HFFc6 (cell line): ENCODE measurements around the gene JPH2. TPM values are rescaled to one million over a fixed set of nuclear protein-coding genes. Genes with fewer than 3 reads are reported as not detected.
A peak's percentile ranks its signal among the peaks of the same experiment; 100 is the strongest.
"Not testable (repeated sequence)": the region's sequence is repeated elsewhere in the genome, so short reads cannot be mapped to it uniquely, and the experiment has no call there.

Experiments used
- DNase-seq: peaks from one replicate; pipeline ENCODE4 v3.0.0-alpha.2; 2018
- H3K27ac Mint-ChIP-seq: 2 replicates; pipeline ENCODE4 v1.8.0; 2020; ENCODE audit warnings: mild to moderate bottlenecking, mixed read lengths
- H3K27me3 Mint-ChIP-seq: 2 replicates; pipeline ENCODE4 v1.8.0; 2021; ENCODE audit warnings: mild to moderate bottlenecking, moderate library complexity, mixed read lengths; ENCODE audit not compliant: insufficient read depth
- H3K36me3 Mint-ChIP-seq: 2 replicates; pipeline ENCODE4 v1.8.0; 2021; ENCODE audit warnings: low read depth, mixed read lengths
- H3K4me1 Mint-ChIP-seq: 2 replicates; pipeline ENCODE4 v1.8.0; 2020; ENCODE audit warnings: low read depth, mixed read lengths
- H3K4me3 Mint-ChIP-seq: 2 replicates; pipeline ENCODE4 v1.8.0; 2020; ENCODE audit warnings: mild to moderate bottlenecking, moderate library complexity, mixed read lengths
- H3K9me3 Mint-ChIP-seq: 2 replicates; pipeline ENCODE4 v1.8.0; 2020; ENCODE audit warnings: mild to moderate bottlenecking, mixed read lengths
- total RNA-seq, 6 experiments: library from RNA; stranded (reverse); fragmentation: NEBNext Ultra II Directional; extraction: Animal tissue kit (Norgen Biotek cat#: 25700); gene quantifications; 2 replicates in 1 of 6; 3 replicates in 5 of 6; pipeline ENCODE4 v1.2.3, GENCODE V29; 2021
- TF ChIP-seq, protein P1 (sequence below): fragments of 200-600 bp; sonication (generic); IDR thresholded peaks from 2 replicates; pipeline ENCODE4 v1.5.0; 2021; ENCODE audit warnings: antibody characterized with exemption, mild to moderate bottlenecking

The JPH2 gene
- total RNA-seq, 6 experiments from 2014 or later, result 9.7 to 14.4 (median 13.5) TPM

DNA sequence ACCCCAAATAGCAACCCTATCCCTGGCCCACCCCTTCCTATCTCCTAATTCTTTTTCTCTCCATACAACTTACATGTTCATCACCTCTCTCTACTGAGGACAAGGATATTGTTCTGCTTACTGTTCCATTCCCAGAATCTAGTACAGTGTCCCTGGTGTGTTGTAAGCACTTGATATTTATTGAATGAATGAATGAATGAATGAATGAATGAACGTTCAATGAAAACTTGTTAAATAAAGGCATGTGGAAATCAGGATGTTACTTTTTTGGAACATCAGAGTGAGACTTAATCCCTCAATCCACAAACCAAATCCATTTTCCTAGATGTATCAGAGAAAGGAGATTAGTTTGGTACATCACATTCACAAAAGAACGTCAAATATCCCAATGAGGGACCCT lies 6.8 kb upstream of the JPH2 start:
- Mint-ChIP-seq H3K4me3 (no peak overlapping the region), H3K4me1 (peaks cover 15% of the 10 kb centered on the region), H3K27me3 (no peaks in the 10 kb centered on the region; the same call in 1 of the 2 replicates), H3K36me3 (peaks cover 14% of the 10 kb centered on the region), H3K9me3 (no peaks in the 10 kb centered on the region), H3K27ac (no peak overlapping the region)
- TF ChIP-seq, protein P1, sequence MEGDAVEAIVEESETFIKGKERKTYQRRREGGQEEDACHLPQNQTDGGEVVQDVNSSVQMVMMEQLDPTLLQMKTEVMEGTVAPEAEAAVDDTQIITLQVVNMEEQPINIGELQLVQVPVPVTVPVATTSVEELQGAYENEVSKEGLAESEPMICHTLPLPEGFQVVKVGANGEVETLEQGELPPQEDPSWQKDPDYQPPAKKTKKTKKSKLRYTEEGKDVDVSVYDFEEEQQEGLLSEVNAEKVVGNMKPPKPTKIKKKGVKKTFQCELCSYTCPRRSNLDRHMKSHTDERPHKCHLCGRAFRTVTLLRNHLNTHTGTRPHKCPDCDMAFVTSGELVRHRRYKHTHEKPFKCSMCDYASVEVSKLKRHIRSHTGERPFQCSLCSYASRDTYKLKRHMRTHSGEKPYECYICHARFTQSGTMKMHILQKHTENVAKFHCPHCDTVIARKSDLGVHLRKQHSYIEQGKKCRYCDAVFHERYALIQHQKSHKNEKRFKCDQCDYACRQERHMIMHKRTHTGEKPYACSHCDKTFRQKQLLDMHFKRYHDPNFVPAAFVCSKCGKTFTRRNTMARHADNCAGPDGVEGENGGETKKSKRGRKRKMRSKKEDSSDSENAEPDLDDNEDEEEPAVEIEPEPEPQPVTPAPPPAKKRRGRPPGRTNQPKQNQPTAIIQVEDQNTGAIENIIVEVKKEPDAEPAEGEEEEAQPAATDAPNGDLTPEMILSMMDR, result no peak
- no peak for DNase-seq

DNA sequence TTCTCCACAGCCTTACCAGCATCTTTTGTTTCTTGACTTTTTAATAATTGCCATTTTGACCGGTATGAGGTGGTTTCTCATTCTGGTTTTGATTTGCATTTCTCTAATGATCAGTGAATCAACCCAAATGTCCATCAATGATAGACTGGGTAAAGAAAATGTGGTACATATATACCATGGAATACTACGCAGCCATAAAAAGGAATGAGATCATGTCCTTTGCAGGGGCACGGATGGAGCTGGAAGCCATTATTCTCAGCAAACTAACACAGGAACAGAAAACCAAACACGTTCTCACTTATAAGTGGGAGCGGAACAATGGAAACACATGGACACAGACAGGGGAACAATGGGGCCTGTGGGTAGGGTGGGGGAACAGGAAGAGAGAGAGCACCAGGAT lies 4.7 kb upstream of the JPH2 start:
- not testable (repeated sequence) for H3K4me3 Mint-ChIP-seq, H3K27ac Mint-ChIP-seq, H3K27me3 Mint-ChIP-seq, DNase-seq, H3K9me3 Mint-ChIP-seq, H3K36me3 Mint-ChIP-seq
- H3K4me1 Mint-ChIP-seq, result peaks cover 34% of the 10 kb centered on the region

DNA sequence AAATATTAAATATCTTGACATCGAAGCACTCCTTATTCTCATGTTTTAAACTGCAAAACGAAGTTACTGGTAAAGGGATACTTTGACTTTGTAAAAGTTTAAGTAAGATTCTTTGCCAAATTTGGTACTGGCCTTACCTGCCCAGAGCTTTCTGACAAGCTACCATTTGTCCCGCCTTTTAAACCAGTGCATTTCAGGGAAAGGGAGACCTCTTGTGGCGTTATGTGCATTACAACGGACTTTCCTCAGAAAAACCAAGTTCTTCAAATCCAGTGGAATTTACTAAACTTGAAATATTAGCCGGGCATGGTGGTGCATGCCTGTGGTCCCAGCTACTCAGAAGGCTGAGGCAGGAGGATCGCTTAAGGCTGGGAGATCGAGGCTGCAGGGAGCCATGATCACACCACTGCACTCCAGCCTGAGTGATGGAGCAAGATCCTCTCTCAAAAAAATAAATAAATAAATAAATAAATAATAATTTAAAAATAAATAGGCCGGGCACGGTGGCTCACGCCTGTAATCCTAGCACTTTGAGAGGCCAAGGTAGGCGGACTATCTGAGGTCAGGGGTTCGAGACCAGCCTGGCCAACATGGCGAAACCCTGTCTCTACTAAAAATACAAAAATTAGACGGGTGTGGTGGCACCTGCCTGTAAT lies 3.3 kb upstream of the JPH2 start:
- DNase-seq, result peak; percentile 68

DNA sequence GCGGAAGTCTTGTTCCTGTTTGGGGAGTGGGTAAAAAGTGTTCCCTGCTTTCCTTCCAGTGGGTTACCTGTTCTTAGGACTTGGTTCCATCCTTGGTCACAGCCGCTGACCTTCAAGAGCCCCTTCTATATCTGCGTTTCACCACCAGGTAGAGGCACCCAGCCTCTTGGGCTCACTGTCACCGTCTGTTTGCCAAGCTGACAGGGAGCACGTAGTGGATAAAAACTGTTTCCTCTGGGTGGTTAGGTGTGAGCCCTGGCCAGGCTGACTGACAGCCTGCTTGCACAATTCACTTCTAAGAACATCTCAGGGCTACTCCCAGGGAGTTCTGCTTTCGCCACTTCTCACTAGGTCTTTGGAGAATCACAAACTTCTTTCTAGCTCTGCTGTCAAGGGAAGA lies 1.8 kb upstream of the JPH2 start:
- Mint-ChIP-seq H3K27ac (peak overlapping the region; percentile 89), H3K4me1 (peaks cover 61% of the 10 kb centered on the region), H3K27me3 (no peaks in the 10 kb centered on the region; the same call in 1 of the 2 replicates), H3K4me3 (no peak overlapping the region), H3K9me3 (no peaks in the 10 kb centered on the region), H3K36me3 (0 out of 2 replicates have a peak, but pooled peaks cover 5% of the 10 kb centered on the region)
- TF ChIP-seq, protein P1, result no peak
- DNase-seq, result no peak

More for the DNA sequence above, 3.3 kb upstream of the JPH2 start:
- not testable (repeated sequence) for H3K4me3 Mint-ChIP-seq, H3K27me3 Mint-ChIP-seq, H3K9me3 Mint-ChIP-seq, H3K27ac Mint-ChIP-seq, H3K36me3 Mint-ChIP-seq
- TF ChIP-seq, protein P1, result peak; percentile 90
- peaks cover 47% of the 10 kb centered on the region for H3K4me1 Mint-ChIP-seq

DNA sequence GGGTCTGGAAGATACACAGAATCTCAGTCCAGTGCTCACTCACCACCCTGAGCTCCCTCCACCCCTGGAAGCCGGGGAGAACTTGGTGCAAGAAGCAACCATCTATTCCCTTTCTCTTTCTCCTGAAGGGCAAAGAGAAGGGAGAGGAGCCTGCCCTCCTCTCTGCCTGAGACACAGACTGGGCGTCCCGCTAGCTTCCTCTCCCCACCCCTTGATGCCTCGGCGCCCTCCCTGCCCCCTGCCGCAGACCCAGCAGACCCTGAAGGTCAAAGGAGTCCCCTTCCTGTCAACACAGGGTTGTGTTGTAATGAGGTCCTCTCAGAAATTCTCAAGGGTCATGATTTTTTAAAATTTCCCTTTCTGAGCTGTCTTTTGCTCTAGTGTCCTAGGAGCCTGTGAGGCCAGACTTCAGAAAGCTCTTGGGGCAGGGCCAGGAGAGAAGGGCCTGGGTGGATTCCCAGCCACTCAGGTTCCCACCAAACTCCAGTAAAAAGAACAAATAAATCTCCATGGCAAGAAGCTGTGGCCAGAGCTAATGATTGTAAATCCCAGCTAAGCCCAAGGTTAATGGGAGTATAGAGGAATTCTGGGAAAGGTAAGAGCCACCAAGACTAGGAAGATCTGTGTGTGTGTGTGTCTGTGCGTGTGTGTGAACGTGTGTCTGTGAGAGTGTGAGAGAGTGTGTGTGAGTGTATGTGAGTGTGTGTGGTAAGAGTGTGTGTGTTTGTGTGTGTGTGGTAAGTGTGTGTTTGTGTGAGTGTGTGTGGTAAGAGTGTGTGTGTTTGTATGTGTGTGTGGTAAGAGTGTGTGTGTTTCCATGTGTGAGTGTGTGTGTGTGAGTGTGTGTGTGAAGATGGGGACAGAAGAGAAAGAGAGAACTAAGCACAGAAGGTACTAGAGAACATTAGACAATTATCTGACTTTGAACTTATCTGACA lies 1.1 kb upstream of the JPH2 start:
- Mint-ChIP-seq H3K27ac (peak overlapping the region; percentile 89), H3K27me3 (no peaks in the 10 kb centered on the region; the same call in 1 of the 2 replicates), H3K9me3 (no peaks in the 10 kb centered on the region), H3K36me3 (0 out of 2 replicates have a peak, but pooled peaks cover 5% of the 10 kb centered on the region), H3K4me3 (peak overlapping the region; percentile 89), H3K4me1 (peaks cover 68% of the 10 kb centered on the region)
- TF ChIP-seq, protein P1, result no peak
- DNase-seq, result peak; percentile 44

DNA sequence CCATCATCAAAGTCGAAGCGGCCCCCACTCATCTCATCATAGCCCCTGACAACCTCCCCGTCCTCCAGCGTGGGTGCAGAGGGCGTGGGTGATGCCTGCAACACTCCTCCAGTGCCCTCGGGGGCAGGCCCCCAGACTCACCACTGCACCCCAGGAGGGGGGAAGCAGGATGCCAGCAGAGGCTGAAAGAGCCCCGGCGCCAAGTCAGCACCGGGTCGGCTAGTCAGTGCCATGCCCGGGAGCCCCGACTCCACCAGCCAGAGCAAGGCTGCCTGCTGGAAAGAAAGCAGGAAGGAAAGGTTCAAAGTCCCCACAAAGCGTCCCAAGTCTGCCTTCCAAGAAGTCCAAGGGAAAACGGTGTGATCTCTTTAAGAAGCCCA lies 324 bp downstream of the JPH2 start:
- no peak for DNase-seq
- Mint-ChIP-seq H3K9me3 (no peaks in the 10 kb centered on the region), H3K27ac (peak overlapping the region; percentile 89), H3K4me1 (peaks cover 78% of the 10 kb centered on the region), H3K36me3 (0 out of 2 replicates have a peak, but pooled peaks cover 5% of the 10 kb centered on the region), H3K4me3 (peak overlapping the region; percentile 89), H3K27me3 (no peaks in the 10 kb centered on the region)
- TF ChIP-seq, protein P1, result no peak
